OCI-LY3 (cell line): ENCODE measurements around the gene DLX2.

ENCODE experiments used
- H2AFZ ChIP-seq: fragments of 200-600, 300-600 bp; shearing (Covaris generic); 2 replicates; pipeline ENCODE4 v1.6.0; 2014; ENCODE audit warnings: antibody characterized with exemption, low read depth, low read length
- H3K27ac ChIP-seq: fragments of 200-600, 300-600 bp; sonication (generic); 2 replicates; pipeline ENCODE4 v1.5.1; 2014; ENCODE audit warnings: mild to moderate bottlenecking, low read length, moderate library complexity, mixed read lengths
- H3K27me3 ChIP-seq: fragments of 200-600, 300-600 bp; sonication (generic); 2 replicates; pipeline ENCODE4 v1.6.1; 2014; ENCODE audit warnings: low read depth, low read length, mixed read lengths
- H3K36me3 ChIP-seq: fragments of 200-600, 300-600 bp; sonication (generic); replicated peaks from 2 replicates; pipeline ENCODE3; 2014; ENCODE audit warnings: low read depth, low read length, mixed read lengths
- H3K4me1 ChIP-seq: fragments of 300-600, 200-600 bp; sonication (generic); 2 replicates; pipeline ENCODE4 v1.6.1; 2014; ENCODE audit warnings: low read length, mixed read lengths
- H3K4me2 ChIP-seq: fragments of 200-600, 300-600 bp; sonication (generic); 2 replicates; pipeline ENCODE4 v1.6.1; 2014; ENCODE audit warnings: low read length, mixed read lengths
- H3K4me3 ChIP-seq: fragments of 300-600, 200-600 bp; sonication (generic); 2 replicates; pipeline ENCODE4 v1.5.1; 2014; ENCODE audit warnings: antibody characterized with exemption, mild to moderate bottlenecking, low read length, moderate library complexity
- H3K79me2 ChIP-seq: fragments of 300-600, 200-600 bp; shearing (Covaris generic); 2 replicates; pipeline ENCODE4 v1.6.1; 2014; ENCODE audit warnings: mild to moderate bottlenecking, low read length, mixed read lengths
- H3K9ac ChIP-seq: fragments of 300-600, 200-600 bp; shearing (Covaris generic); 2 replicates; pipeline ENCODE4 v1.6.0; 2014; ENCODE audit warnings: mild to moderate bottlenecking, low read length, moderate library complexity
- H3K9me3 ChIP-seq: fragments of 200-600, 300-600 bp; shearing (Covaris generic); 2 replicates; pipeline ENCODE4 v1.6.1; 2014; ENCODE audit warnings: low read length, mixed read lengths; ENCODE audit not compliant: insufficient read depth
- H4K20me1 ChIP-seq: fragments of 200-600, 300-600 bp; sonication (generic); 2 replicates; pipeline ENCODE4 v1.6.1; 2016; ENCODE audit warnings: low read length, mixed read lengths; ENCODE audit not compliant: insufficient read depth
- EZH2phosphoT487 ChIP-seq: fragments of 200-600 bp; shearing (Covaris generic); IDR thresholded peaks from 2 replicates; pipeline ENCODE4 v1.6.1; 2018; ENCODE audit warnings: antibody characterized with exemption, mixed run types, low read depth
- TF ChIP-seq, protein P1 (sequence below): fragments of 200-600, 300-600 bp; sonication (generic); IDR thresholded peaks from 2 replicates; pipeline ENCODE4 v1.5.1; 2014; ENCODE audit warnings: antibody characterized with exemption, low read length, low read depth

Gene DLX2

DNA sequence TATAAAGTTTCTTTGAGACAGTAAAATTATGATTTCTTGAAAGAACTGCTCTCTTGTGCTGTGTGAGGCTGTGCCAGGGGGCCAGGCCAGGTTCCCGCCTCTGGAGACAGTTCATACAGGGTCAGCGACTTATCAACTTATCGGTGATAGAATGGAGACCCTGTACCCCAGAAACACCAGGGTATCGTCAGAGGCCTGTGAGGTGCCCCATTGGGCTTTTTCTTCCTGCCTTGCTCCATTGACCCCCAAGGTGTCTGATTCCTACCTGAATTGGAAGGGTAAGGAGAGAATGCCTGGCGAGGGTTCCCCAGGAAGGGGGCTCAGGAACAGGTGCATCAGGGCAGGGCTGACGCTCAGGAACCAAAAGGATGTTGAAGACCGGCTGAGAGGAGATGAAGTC is 13.1 kb downstream of the DLX2 start:
- Histone ChIP-seq H3K4me3 (no peak overlapping the region), H3K79me2 (no peaks in the 10 kb centered on the region), H3K27me3 (peaks cover 12% of the 10 kb centered on the region; the same call in 1 of the 2 replicates), H3K27ac (no peak overlapping the region), H3K4me1 (no peaks in the 10 kb centered on the region; the same call in 1 of the 2 replicates), H4K20me1 (no peaks in the 10 kb centered on the region), H3K36me3 (no peaks in the 10 kb centered on the region), H2AFZ (no peak overlapping the region), H3K4me2 (no peak overlapping the region), H3K9me3 (no peaks in the 10 kb centered on the region), H3K9ac (no peak overlapping the region)
- TF ChIP-seq, protein P1, sequence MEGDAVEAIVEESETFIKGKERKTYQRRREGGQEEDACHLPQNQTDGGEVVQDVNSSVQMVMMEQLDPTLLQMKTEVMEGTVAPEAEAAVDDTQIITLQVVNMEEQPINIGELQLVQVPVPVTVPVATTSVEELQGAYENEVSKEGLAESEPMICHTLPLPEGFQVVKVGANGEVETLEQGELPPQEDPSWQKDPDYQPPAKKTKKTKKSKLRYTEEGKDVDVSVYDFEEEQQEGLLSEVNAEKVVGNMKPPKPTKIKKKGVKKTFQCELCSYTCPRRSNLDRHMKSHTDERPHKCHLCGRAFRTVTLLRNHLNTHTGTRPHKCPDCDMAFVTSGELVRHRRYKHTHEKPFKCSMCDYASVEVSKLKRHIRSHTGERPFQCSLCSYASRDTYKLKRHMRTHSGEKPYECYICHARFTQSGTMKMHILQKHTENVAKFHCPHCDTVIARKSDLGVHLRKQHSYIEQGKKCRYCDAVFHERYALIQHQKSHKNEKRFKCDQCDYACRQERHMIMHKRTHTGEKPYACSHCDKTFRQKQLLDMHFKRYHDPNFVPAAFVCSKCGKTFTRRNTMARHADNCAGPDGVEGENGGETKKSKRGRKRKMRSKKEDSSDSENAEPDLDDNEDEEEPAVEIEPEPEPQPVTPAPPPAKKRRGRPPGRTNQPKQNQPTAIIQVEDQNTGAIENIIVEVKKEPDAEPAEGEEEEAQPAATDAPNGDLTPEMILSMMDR, result no peak
- no peak for TF ChIP-seq EZH2phosphoT487

DNA sequence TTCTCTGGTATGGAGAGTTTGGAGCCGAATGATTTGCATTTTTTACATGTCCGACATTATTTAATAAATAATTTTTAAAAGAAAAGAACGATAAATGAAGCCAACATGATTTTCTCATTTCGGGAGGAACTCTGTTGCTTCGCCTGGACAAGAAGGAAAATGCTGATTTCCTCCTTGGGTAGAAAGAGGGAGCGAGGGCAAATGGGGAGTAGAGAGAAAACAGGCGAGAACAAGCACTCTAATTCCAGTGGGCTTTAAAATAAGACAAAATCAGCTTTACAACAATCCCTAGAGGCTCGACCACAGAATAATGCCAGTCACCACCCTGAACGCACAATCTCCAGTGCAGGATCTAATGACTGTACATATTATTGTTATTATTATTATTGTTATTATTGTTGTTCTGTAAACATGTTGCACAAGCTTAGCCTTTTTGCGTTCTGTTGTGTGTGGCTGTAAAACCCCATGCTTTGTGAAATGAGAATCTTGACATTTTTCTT is 13.6 kb downstream of the DLX2 start:
- H2AFZ ChIP-seq, result no peak overlapping the region
- H3K4me2 ChIP-seq, result no peak overlapping the region
- no peaks in the 10 kb centered on the region for H3K36me3 ChIP-seq
- TF ChIP-seq, protein P1, result no peak
- TF ChIP-seq EZH2phosphoT487, result no peak
- H3K4me3 ChIP-seq, result no peak overlapping the region
- H3K4me1 ChIP-seq, result no peaks in the 10 kb centered on the region; the same call in 1 of the 2 replicates
- no peaks in the 10 kb centered on the region for H4K20me1 ChIP-seq
- H3K9me3 ChIP-seq, result no peaks in the 10 kb centered on the region
- H3K9ac ChIP-seq, result no peak overlapping the region
- H3K79me2 ChIP-seq, result no peaks in the 10 kb centered on the region
- peaks cover 12% of the 10 kb centered on the region; the same call in 1 of the 2 replicates for H3K27me3 ChIP-seq
- no peak overlapping the region for H3K27ac ChIP-seq

DNA sequence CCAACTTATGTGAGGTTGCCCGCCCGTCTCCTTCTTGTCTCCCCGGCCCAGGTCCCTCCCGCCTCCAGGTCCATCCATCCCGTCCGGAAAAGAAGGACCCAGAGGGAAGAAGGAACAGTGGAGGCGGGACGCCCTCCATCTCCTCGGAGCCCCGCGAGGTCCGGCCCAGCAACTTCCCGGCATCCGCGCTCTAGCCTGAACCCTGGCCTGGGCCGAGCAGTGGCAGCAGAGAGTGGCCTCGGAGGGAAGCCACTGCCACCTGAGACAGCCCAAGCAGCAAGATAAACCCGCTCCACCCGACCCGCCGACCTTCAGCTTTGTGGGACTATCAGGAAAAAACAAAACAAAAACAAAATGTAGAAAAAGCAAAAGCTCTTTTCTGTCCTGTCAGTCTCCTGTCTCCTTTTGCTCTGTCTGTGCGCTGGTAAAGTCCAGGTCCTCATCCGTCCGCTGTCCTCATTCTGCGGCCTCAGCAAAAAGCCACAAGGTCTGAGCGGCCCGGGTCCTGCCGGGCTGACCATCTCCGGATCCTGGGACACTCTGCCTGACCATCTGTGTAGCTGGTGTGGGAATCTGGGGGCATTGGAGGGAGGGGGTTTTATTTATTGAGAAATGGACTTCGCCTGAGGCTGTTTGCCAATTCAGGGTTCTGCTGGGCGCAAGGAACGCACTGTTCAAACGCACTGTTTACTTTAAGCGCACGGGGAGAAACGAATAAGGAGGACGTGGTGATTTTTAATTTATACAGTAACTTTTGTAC is 14.3 kb downstream of the DLX2 start:
- H3K4me2 ChIP-seq, result no peak overlapping the region
- H3K4me3 ChIP-seq, result no peak overlapping the region
- no peak overlapping the region for H3K9ac ChIP-seq
- H3K4me1 ChIP-seq, result no peaks in the 10 kb centered on the region; the same call in 1 of the 2 replicates
- no peaks in the 10 kb centered on the region for H3K9me3 ChIP-seq
- H4K20me1 ChIP-seq, result no peaks in the 10 kb centered on the region
- no peaks in the 10 kb centered on the region for H3K36me3 ChIP-seq
- no peaks in the 10 kb centered on the region for H3K79me2 ChIP-seq
- no peak overlapping the region for H2AFZ ChIP-seq
- H3K27ac ChIP-seq, result no peak overlapping the region
- TF ChIP-seq, protein P1, result no peak
- no peak for TF ChIP-seq EZH2phosphoT487
- peaks cover 12% of the 10 kb centered on the region; the same call in 1 of the 2 replicates for H3K27me3 ChIP-seq

DNA sequence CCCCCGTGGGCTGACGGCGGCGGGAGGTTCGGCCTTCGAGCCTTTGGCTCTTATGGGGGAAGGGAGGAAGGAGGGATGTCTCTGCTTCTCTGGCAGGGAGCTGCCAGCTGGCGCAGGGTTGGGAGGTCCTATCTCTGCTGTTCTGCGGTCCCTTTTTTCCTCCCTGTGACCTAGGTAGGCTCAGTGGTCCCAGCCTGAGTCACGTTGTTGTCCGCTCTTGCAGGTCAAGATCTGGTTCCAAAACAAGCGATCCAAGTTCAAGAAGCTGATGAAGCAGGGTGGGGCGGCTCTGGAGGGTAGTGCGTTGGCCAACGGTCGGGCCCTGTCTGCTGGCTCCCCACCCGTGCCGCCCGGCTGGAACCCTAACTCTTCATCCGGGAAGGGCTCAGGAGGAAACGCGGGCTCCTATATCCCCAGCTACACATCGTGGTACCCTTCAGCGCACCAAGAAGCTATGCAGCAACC is 14.9 kb downstream of the DLX2 start:
- Histone ChIP-seq H4K20me1 (no peaks in the 10 kb centered on the region), H3K36me3 (no peaks in the 10 kb centered on the region), H3K79me2 (no peaks in the 10 kb centered on the region), H3K4me2 (no peak overlapping the region), H3K9me3 (no peaks in the 10 kb centered on the region), H2AFZ (no peak overlapping the region), H3K4me3 (no peak overlapping the region), H3K27ac (no peak overlapping the region), H3K27me3 (peaks cover 9% of the 10 kb centered on the region; the same call in 1 of the 2 replicates), H3K9ac (no peak overlapping the region), H3K4me1 (no peaks in the 10 kb centered on the region; the same call in 1 of the 2 replicates)
- TF ChIP-seq EZH2phosphoT487, result no peak
- TF ChIP-seq, protein P1, result no peak
